Neural crest cell (in vitro differentiated cells): ENCODE measurements around the gene SP1. TPM values are rescaled to one million over a fixed set of nuclear protein-coding genes. Genes with fewer than 3 reads are reported as not detected.
A peak's percentile ranks its signal among the peaks of the same experiment; 100 is the strongest.
"Not testable (repeated sequence)": the region's sequence is repeated elsewhere in the genome, so short reads cannot be mapped to it uniquely, and the experiment has no call there.

Experiments used
- DNase-seq: peaks from one replicate; pipeline ENCODE4 v3.0.0; 2021; ENCODE audit warnings: low read depth, mixed read lengths, low spot score
- H3K27ac Mint-ChIP-seq: one replicate; pipeline ENCODE4 v1.8.0; 2021; ENCODE audit warnings: mild to moderate bottlenecking, mixed read lengths; ENCODE audit not compliant: unreplicated experiment
- H3K27me3 Mint-ChIP-seq: 2 replicates; pipeline ENCODE4 v1.8.0; 2021; ENCODE audit warnings: low read depth, mild to moderate bottlenecking, mixed read lengths
- H3K36me3 Mint-ChIP-seq: 2 replicates; pipeline ENCODE4 v1.8.0; 2021; ENCODE audit warnings: low read depth, mild to moderate bottlenecking, mixed read lengths
- H3K4me1 Mint-ChIP-seq: 2 replicates; pipeline ENCODE4 v1.8.0; 2021; ENCODE audit warnings: mixed read lengths
- H3K4me3 Mint-ChIP-seq: one replicate; pipeline ENCODE4 v1.8.0; 2021; ENCODE audit warnings: mild to moderate bottlenecking, mixed read lengths
- H3K9me3 Mint-ChIP-seq: 2 replicates; pipeline ENCODE4 v1.8.0; 2021; ENCODE audit warnings: mixed read lengths
- long read RNA-seq: library from polyadenylated mRNA; unstranded; transcript quantifications from one replicate; pipeline ENCODE4 v2.0.0, GENCODE V29; 2020
- total RNA-seq: library from RNA; stranded (reverse); gene quantifications from 2 replicates; pipeline ENCODE4 v1.2.1, GENCODE V29; 2021
- TF ChIP-seq, protein P1 (sequence below): fragments of 200-600 bp; sonication (generic); conservative IDR thresholded peaks from 2 replicates; pipeline ENCODE4 v1.5.0; 2021; ENCODE audit warnings: antibody characterized with exemption, mild to moderate bottlenecking

SP1 gene
- total RNA-seq: 88.1 and 96.0 TPM in 2 replicates
- long read RNA-seq, partial matches to known transcripts: 2 of 7 reads
- long read RNA-seq, other reads (novel, unspliced or antisense): 5 of 7 reads

DNA sequence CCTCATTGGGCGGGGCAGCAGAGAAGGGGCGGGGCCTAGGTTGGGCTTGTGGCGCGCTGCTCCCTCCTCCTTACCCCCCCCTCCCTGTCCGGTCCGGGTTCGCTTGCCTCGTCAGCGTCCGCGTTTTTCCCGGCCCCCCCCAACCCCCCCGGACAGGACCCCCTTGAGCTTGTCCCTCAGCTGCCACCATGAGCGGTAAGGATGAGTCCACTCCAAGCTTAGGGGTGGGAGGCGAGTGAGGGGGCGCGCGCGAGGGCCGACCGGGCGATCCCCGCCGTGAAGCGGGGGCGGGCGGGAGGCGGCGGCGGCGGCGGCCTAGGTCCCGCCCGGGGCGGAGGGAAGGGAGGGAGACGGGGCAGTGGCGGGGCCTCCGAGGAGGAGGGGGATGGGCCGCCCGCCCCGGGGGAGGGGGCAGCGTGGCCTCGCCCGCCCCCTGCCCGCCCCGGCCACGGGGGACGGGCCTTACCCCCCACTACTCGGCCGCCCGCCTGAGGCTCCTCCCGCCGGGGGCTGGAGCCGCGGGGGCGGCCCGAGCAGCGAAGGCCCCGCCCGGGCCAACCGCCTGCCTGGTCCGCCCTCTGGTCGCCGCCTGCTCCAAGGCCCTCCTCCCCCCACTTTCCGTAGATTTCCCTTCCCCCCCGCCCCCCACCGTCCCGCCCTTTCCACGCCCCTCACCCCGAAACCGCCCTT, at the start of gene SP1:
Gene SP1 (plus strand): TSS at position 73 of the 690 bp plus-strand sequence. CDS start 116 bp downstream, at position 189.
- Mint-ChIP-seq H3K27me3 (no peaks in the 10 kb centered on the region), H3K9me3 (no peaks in the 10 kb centered on the region), H3K4me3 (peak within 1 kb of the TSS; percentile 97), H3K36me3 (peaks cover 8% of the 10 kb centered on the region), H3K4me1 (peaks cover 31% of the 10 kb centered on the region), H3K27ac (peak within 1 kb of the TSS; percentile 19)
- TF ChIP-seq, protein P1, sequence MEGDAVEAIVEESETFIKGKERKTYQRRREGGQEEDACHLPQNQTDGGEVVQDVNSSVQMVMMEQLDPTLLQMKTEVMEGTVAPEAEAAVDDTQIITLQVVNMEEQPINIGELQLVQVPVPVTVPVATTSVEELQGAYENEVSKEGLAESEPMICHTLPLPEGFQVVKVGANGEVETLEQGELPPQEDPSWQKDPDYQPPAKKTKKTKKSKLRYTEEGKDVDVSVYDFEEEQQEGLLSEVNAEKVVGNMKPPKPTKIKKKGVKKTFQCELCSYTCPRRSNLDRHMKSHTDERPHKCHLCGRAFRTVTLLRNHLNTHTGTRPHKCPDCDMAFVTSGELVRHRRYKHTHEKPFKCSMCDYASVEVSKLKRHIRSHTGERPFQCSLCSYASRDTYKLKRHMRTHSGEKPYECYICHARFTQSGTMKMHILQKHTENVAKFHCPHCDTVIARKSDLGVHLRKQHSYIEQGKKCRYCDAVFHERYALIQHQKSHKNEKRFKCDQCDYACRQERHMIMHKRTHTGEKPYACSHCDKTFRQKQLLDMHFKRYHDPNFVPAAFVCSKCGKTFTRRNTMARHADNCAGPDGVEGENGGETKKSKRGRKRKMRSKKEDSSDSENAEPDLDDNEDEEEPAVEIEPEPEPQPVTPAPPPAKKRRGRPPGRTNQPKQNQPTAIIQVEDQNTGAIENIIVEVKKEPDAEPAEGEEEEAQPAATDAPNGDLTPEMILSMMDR: no peak
- DNase-seq: peak; percentile 63

DNA sequence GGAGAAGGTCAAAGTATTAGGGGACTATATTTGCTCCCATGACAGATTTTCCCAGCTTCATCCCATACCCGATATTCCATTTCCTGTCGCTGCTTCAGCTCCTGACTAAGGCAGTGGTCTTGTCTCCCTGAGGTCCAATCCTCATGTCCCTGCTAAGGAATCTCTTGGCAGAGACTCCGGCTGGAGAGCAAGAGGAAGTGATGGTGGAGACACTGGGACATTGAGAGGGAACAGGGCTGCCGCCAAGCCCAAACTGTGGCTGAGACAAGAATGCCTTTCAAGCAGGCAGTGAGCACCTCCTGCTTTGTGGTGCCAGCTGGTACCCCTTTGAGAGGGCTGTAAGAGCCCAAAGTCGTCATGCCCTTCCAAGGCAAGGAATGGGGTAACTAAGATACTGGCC, 49.3 kb upstream of the SP1 start:
- Mint-ChIP-seq H3K36me3 (no peaks in the 10 kb centered on the region), H3K4me1 (peaks cover 15% of the 10 kb centered on the region), H3K27me3 (peaks cover 5% of the 10 kb centered on the region), H3K27ac (no peak overlapping the region), H3K9me3 (no peaks in the 10 kb centered on the region), H3K4me3 (no peak overlapping the region)
- TF ChIP-seq, protein P1: no peak
- no peak for DNase-seq

DNA sequence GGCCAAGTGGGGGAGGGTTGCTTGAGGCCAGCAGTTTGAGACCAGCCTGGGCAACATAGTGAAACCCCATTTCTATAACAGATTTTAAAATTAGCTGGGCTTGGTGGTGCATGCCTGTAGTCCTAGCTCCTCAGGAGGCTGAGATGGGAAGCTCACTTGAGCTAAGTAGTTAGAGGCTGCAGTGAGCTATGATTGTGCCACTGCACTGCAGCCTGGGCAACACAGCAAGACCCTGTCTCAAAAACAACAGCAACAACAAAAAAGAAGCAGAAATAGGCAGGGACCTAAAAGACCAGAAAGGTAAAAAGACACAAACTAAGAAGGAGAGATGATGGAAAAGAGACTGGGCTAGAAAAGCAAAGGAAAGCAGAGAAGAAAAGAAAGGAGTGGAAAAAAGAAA, 47.6 kb upstream of the SP1 start:
- not testable (repeated sequence) for H3K36me3 Mint-ChIP-seq, H3K27ac Mint-ChIP-seq, H3K27me3 Mint-ChIP-seq, H3K9me3 Mint-ChIP-seq, H3K4me3 Mint-ChIP-seq, DNase-seq, H3K4me1 Mint-ChIP-seq

DNA sequence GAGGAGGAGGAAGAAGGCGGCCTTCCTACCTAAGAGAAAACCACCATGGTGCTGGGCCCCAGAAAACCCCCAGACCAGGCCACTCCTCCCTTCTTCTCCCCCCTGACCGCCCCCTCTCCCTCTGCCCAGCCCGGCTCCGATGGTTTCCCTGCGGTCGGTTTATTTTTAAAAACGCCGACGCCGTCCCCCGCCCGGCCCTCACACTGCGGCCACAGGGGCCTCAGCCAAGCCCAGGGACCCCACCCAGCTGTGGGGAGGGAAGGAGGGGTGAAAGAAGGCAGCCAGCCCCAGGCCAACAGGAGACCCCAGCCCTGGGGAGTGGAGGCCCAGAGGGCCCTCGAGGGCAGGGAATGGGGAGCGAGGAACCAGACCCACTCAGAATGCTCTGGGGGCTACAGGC, 47.2 kb upstream of the SP1 start:
- DNase-seq: no peak
- Mint-ChIP-seq H3K27ac (no peak overlapping the region), H3K27me3 (peaks cover under 1% of the 10 kb centered on the region), H3K4me3 (no peak overlapping the region), H3K4me1 (peaks cover 4% of the 10 kb centered on the region), H3K9me3 (no peaks in the 10 kb centered on the region), H3K36me3 (no peaks in the 10 kb centered on the region)
- TF ChIP-seq, protein P1: no peak

DNA sequence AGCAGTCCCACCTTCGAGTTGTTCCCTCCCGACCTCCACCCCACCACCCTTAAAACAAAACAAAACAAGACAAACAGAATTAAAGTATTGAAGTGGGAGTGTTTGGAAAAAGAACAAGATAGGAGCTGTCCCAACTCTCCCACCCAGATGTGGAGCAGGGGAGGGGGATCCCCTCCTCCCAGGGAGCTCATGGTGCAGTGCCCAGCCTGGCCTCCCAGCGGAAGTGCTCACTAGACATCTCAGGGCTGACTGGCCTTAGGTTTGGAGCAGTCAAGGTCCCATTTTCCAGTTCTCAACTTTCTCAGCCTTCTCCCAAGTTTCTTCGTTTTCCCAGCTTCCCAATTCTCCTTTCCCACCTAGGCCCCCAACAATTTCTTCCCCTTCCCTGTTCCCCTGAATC, 46.7 kb upstream of the SP1 start:
- TF ChIP-seq, protein P1: no peak
- no peaks in the 10 kb centered on the region for H3K36me3 Mint-ChIP-seq
- H3K9me3 Mint-ChIP-seq: no peaks in the 10 kb centered on the region
- no peak overlapping the region for H3K4me3 Mint-ChIP-seq
- H3K27ac Mint-ChIP-seq: no peak overlapping the region
- H3K4me1 Mint-ChIP-seq: peaks cover 5% of the 10 kb centered on the region
- DNase-seq: no peak
- H3K27me3 Mint-ChIP-seq: peaks cover 4% of the 10 kb centered on the region

DNA sequence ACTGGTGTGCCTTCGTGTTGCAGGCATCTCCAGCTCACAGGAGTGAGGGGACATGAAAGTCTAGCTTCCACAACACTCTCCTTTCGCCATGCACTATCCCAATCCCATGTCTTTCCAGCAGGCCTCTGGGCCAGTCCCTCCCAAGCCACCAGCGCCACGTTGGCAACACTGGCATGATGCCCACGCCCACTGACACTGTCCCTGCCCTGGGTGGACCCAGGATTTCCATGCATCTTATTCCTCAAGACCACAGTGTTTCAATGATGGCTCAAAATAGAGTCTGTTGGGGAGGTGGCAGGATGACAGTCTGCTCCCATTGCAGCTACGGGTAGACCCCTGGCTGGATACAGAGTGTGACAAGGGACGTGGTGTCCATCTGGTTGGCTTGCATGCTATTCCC, 46.1 kb upstream of the SP1 start:
- H3K27ac Mint-ChIP-seq: no peak overlapping the region
- no peak for DNase-seq
- H3K9me3 Mint-ChIP-seq: no peaks in the 10 kb centered on the region
- H3K27me3 Mint-ChIP-seq: peaks cover 6% of the 10 kb centered on the region
- no peaks in the 10 kb centered on the region for H3K36me3 Mint-ChIP-seq
- no peak overlapping the region for H3K4me3 Mint-ChIP-seq
- TF ChIP-seq, protein P1: no peak
- H3K4me1 Mint-ChIP-seq: peaks cover 5% of the 10 kb centered on the region
